H1 (cell line): Measurements from ENCODE around the gene MSI2. TPM values are rescaled to one million over a fixed set of nuclear protein-coding genes. Genes with fewer than 3 reads are reported as not detected.
A peak's percentile ranks its signal among the peaks of the same experiment; 100 is the strongest.

Experiments
- CTCF ChIA-PET: fragments of 300-600 bp; sonication (Branson Sonifier 250); formaldehyde crosslinking; loops from one replicate; lab custom pipeline; 2021; ENCODE audit not compliant: partially characterized antibody; lab: Charles Lee
- POLR2A ChIA-PET: fragments of 300-600 bp; sonication (Branson Sonifier 250); formaldehyde crosslinking; loops from one replicate; lab custom pipeline; 2021; ENCODE audit warnings: inconsistent platforms; ENCODE audit not compliant: partially characterized antibody; lab: Charles Lee
- DNase-seq, 2 experiments: peaks; one replicate each; pipeline versions ENCODE4 v3.0.0 to v3.0.0-alpha.2; 2010 to 2022; ENCODE audit warnings: low spot score in 2 of 2, low read depth in 1 of 2, mixed read lengths in 1 of 2
- FAIRE-seq: peaks from 2 replicates; lab custom pipeline; 2011; peaks lifted over from hg19 to GRCh38; lab: Jason Lieb, UNC
- H2AFZ ChIP-seq: 2 replicates; pipeline ENCODE4 v1.8.1; 2012; ENCODE audit warnings: low read length, inconsistent platforms
- H2AK5ac ChIP-seq: 2 replicates; pipeline ENCODE4 v1.6.1; 2013; ENCODE audit warnings: low read depth, low read length
- H2BK120ac ChIP-seq: replicated peaks from 2 replicates; pipeline ENCODE3; 2013; ENCODE audit warnings: low read depth, low read length, inconsistent platforms
- H2BK12ac ChIP-seq: 2 replicates; pipeline ENCODE4 v1.6.1; 2013; ENCODE audit warnings: low read depth, low read length
- H2BK15ac ChIP-seq: 2 replicates; pipeline ENCODE4 v1.6.1; 2013; ENCODE audit warnings: low read length
- H2BK20ac ChIP-seq: 2 replicates; pipeline ENCODE4 v1.6.1; 2013; ENCODE audit warnings: low read length
- H2BK5ac ChIP-seq: 2 replicates; pipeline ENCODE4 v1.6.1; 2013; ENCODE audit warnings: low read depth, low read length
- H3K14ac ChIP-seq: 2 replicates; pipeline ENCODE4 v1.6.1; 2013; ENCODE audit warnings: inconsistent platforms; ENCODE audit not compliant: insufficient read length
- H3K18ac ChIP-seq: 2 replicates; pipeline ENCODE4 v1.6.1; 2013; ENCODE audit warnings: low read length; ENCODE audit errors: extremely low read depth
- H3K23ac ChIP-seq: 2 replicates; pipeline ENCODE4 v1.6.1; 2013; ENCODE audit warnings: inconsistent platforms; ENCODE audit not compliant: insufficient read length
- H3K23me2 ChIP-seq: 2 replicates; pipeline ENCODE4 v1.6.1; 2013; ENCODE audit warnings: low read depth, low read length
- H3K27ac ChIP-seq: 2 replicates; pipeline ENCODE4 v1.6.1; 2011; ENCODE audit warnings: low read depth, low read length, inconsistent platforms
- H3K27me3 ChIP-seq, 4 experiments: replicated peaks in 1 of 4; 1 replicate in 1 of 4; 2 replicates in 3 of 4; pipeline versions ENCODE4 v1.6.1 to v1.8.1; 2011 to 2013; ENCODE audit warnings: low read length in 3 of 4, mild to moderate bottlenecking in 3 of 4, inconsistent platforms in 2 of 4, mixed read lengths in 2 of 4, moderate library complexity in 1 of 4; ENCODE audit not compliant: control insufficient read depth in 3 of 4, insufficient read depth in 3 of 4; ENCODE audit errors: extremely low read depth in 1 of 4
- H3K36me3 ChIP-seq, 4 experiments: 2 replicates each; pipeline versions ENCODE4 v1.6.1 to v1.8.1; 2011 to 2013; ENCODE audit warnings: mild to moderate bottlenecking in 4 of 4, low read length in 3 of 4, moderate library complexity in 2 of 4, control low read depth in 1 of 4, inconsistent platforms in 1 of 4; ENCODE audit not compliant: insufficient read depth in 4 of 4, control insufficient read depth in 2 of 4
- H3K4ac ChIP-seq: replicated peaks from 2 replicates; pipeline ENCODE3; 2013; ENCODE audit warnings: low read length, low read depth, mixed read lengths, inconsistent platforms; ENCODE audit not compliant: insufficient read length
- H3K4me1 ChIP-seq, 4 experiments: replicated peaks in 1 of 4; 1 replicate in 1 of 4; 2 replicates in 3 of 4; pipeline versions ENCODE4 v1.6.1 to v1.8.1; 2011 to 2013; ENCODE audit warnings: low read length in 3 of 4, inconsistent platforms in 2 of 4, mixed read lengths in 1 of 4; ENCODE audit not compliant: insufficient read depth in 4 of 4, control insufficient read depth in 3 of 4
- H3K4me2 ChIP-seq, 2 experiments: 2 replicates each; pipeline versions ENCODE4 v1.6.1 to v1.8.1; 2011 to 2013; ENCODE audit warnings: low read depth in 2 of 2, low read length in 2 of 2, control low read depth in 1 of 2, inconsistent platforms in 1 of 2, mild to moderate bottlenecking in 1 of 2; ENCODE audit not compliant: insufficient read depth in 1 of 2
- H3K4me3 ChIP-seq, 4 experiments: fragments of 200-600, 300-600 bp in 1 of 4; sonication (generic), shearing (Covaris generic), sonication (Bioruptor Twin) in 1 of 4; 2 replicates each; pipeline versions ENCODE4 v1.5.1 to v1.8.1; 2011 to 2016; ENCODE audit warnings: low read length in 4 of 4, low read depth in 3 of 4, control low read depth in 2 of 4, inconsistent platforms in 2 of 4, mild to moderate bottlenecking in 2 of 4, mixed read lengths in 1 of 4, moderate library complexity in 1 of 4; ENCODE audit not compliant: insufficient read depth in 2 of 4; ENCODE audit errors: extremely low read depth in 1 of 4
- H3K56ac ChIP-seq: replicated peaks from 2 replicates; pipeline ENCODE3; 2013; ENCODE audit warnings: low read depth, mild to moderate bottlenecking, mixed read lengths, low read length, inconsistent platforms; ENCODE audit not compliant: insufficient read length
- H3K79me1 ChIP-seq: 2 replicates; pipeline ENCODE4 v1.6.1; 2013; ENCODE audit warnings: low read depth, low read length, control low read depth
- H3K79me2 ChIP-seq, 2 experiments: 2 replicates each; pipeline versions ENCODE4 v1.6.1 to v1.8.1; 2012 to 2013; ENCODE audit warnings: low read length in 2 of 2, mild to moderate bottlenecking in 2 of 2, inconsistent platforms in 1 of 2; ENCODE audit not compliant: insufficient read depth in 2 of 2, control insufficient read depth in 1 of 2
- H3K9ac ChIP-seq, 4 experiments: replicated peaks in 1 of 4; 1 replicate in 1 of 4; 2 replicates in 3 of 4; pipeline versions ENCODE4 v1.6.1 to v1.8.1; 2011 to 2013; ENCODE audit warnings: low read depth in 3 of 4, low read length in 3 of 4, control low read depth in 2 of 4, mild to moderate bottlenecking in 2 of 4, moderate library complexity in 2 of 4, inconsistent platforms in 1 of 4; ENCODE audit errors: extremely low read depth in 1 of 4
- H3K9me3 ChIP-seq, 2 experiments: 2 replicates each; pipeline versions ENCODE4 v1.6.1 to v1.8.1; 2012 to 2013; ENCODE audit warnings: mild to moderate bottlenecking in 2 of 2, moderate library complexity in 2 of 2, control low read depth in 1 of 2, inconsistent platforms in 1 of 2, low read depth in 1 of 2, low read length in 1 of 2, mixed read lengths in 1 of 2; ENCODE audit not compliant: insufficient read depth in 2 of 2
- H4K20me1 ChIP-seq, 2 experiments: replicated peaks in 1 of 2; 2 replicates each; pipeline versions ENCODE3 to v1.8.1; 2011 to 2013; ENCODE audit warnings: inconsistent platforms in 2 of 2, low read length in 2 of 2, mild to moderate bottlenecking in 1 of 2; ENCODE audit not compliant: insufficient read depth in 2 of 2, control insufficient read depth in 1 of 2
- H4K5ac ChIP-seq: 2 replicates; pipeline ENCODE4 v1.6.1; 2013; ENCODE audit warnings: low read length, low read depth, mixed read lengths, inconsistent platforms; ENCODE audit not compliant: insufficient read length
- H4K8ac ChIP-seq: 2 replicates; pipeline ENCODE4 v1.8.0; 2013; ENCODE audit warnings: mild to moderate bottlenecking, moderate library complexity, low read length, inconsistent platforms; ENCODE audit not compliant: insufficient read depth; ENCODE audit errors: extremely low read depth
- H4K91ac ChIP-seq: replicated peaks from 2 replicates; pipeline ENCODE3; 2013; ENCODE audit warnings: low read length, mixed read lengths, inconsistent platforms; ENCODE audit not compliant: insufficient read length
- KDM4A ChIP-seq: IDR thresholded peaks from one replicate; pipeline ENCODE4 v1.7.1; 2012; ENCODE audit warnings: low read depth, mild to moderate bottlenecking, moderate library complexity, low read length, inconsistent platforms; ENCODE audit not compliant: severe bottlenecking
- WGBS, 2 experiments: shearing (Covaris generic) in 1 of 2; methylation state at CpG; one replicate each; pipeline versions ENCODE4 v1.1.6 to v1.1.7; 2013 to 2015; ENCODE audit warnings: low lambda C conversion rate in 2 of 2, mixed read lengths in 2 of 2, inconsistent platforms in 1 of 2, low coverage in 1 of 2, missing lambda C conversion rate in 1 of 2; ENCODE audit not compliant: insufficient replicate concordance in 2 of 2, insufficient coverage in 1 of 2, insufficient read length in 1 of 2; ENCODE audit errors: extremely low coverage in 1 of 2, missing lambda C conversion rate in 1 of 2; 5-methylcytosine and 5-hydroxymethylcytosine counted together
- polyA plus RNA-seq, 7 experiments: library from polyadenylated mRNA; depleted of rRNA in 3 of 7; stranded (reverse) in 5 of 7; unstranded in 2 of 7; fragments of >200 nt in 5 of 7; fragments of 200-250 nt in 2 of 7; gene quantifications; 1 replicate in 5 of 7; 2 replicates in 1 of 7; 4 replicates in 1 of 7; pipeline versions ENCODE4 v1.2.1 to v1.2.3, GENCODE V29; 2011 to 2013; ENCODE audit warnings: missing spikeins in 2 of 7, mixed read lengths in 2 of 7
- total RNA-seq: library from RNA; stranded (reverse); fragmentation: NEBNext Ultra II Directional; extraction: Animal tissue kit (Norgen Biotek cat#: 25700); gene quantifications from 2 replicates; pipeline ENCODE4 v1.2.1, GENCODE V29; 2021
- TF ChIP-seq, protein P1 (sequence below): IDR thresholded peaks from 2 replicates; pipeline ENCODE4 v1.6.1; 2012; ENCODE audit warnings: inconsistent platforms

MSI2 gene
- total and polyA plus RNA-seq, 2 of the 8 experiments (the other 6 are each of a cell fraction or from before 2014, with no cell fraction given): 36.7 to 80.6 TPM

DNA sequence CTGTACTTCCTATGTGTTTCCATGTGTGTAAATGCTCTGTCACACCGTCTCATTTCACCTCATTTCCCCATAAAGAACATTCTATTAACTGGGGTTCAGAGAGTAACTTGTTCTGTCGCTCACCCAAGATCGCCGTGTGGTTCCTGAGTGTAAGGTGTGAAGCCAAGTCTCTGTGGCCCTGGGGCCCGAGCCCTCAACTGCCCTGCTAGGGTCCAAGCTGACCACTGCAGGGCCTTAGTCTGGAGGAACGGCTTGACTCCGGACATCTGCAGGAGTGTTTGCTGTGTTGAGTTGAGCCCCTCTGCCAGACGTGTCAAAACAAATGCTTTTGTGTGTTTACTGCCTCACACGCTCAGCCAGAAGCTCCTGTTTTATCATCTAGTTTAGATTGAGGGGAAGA, 244.7 kb downstream of the MSI2 start:
- H3K27me3 ChIP-seq: no peaks in the 10 kb centered on the region
- TF ChIP-seq KDM4A: no peak
- TF ChIP-seq, protein P1, sequence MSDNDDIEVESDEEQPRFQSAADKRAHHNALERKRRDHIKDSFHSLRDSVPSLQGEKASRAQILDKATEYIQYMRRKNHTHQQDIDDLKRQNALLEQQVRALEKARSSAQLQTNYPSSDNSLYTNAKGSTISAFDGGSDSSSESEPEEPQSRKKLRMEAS: peak; percentile 10; the same call in 1 of the 2 replicates
- no peaks in the 10 kb centered on the region for H3K36me3 ChIP-seq
- no peak for FAIRE-seq
- H2BK5ac ChIP-seq: no peak overlapping the region
- peaks cover 0 to 15% of the 10 kb centered on the region in 2 experiments; a peak in 1 of 4 replicates for H3K79me2 ChIP-seq
- peaks cover 0 to 1% of the 10 kb centered on the region in 2 experiments for H4K20me1 ChIP-seq
- no peak overlapping the region for H4K5ac ChIP-seq
- H2BK12ac ChIP-seq: no peak overlapping the region
- H3K9me3 ChIP-seq: no peaks in the 10 kb centered on the region
- no peaks in the 10 kb centered on the region for H3K23me2 ChIP-seq
- H3K56ac ChIP-seq: no peak overlapping the region
- H3K4me1 ChIP-seq: peaks cover 3 to 6% (median 5%) of the 10 kb centered on the region in 4 experiments; a peak in 5 of 7 replicates
- no peak overlapping the region for H3K18ac ChIP-seq
- CTCF ChIA-PET: interaction anchor here (1.4 to 2.9 kb wide), 2 partner anchors 15 to 31 kb away, joined by 3 to 14 read pairs; no protein-coding TSS in a partner anchor
- no peak overlapping the region for H4K8ac ChIP-seq
- H3K14ac ChIP-seq: no peak overlapping the region
- H3K4me3 ChIP-seq: no peak overlapping the region
- H4K91ac ChIP-seq: no peak overlapping the region
- no peak overlapping the region for H3K4ac ChIP-seq
- H2AFZ ChIP-seq: no peak overlapping the region
- H2BK20ac ChIP-seq: no peak overlapping the region
- H2BK15ac ChIP-seq: no peak overlapping the region
- POLR2A ChIA-PET: interaction anchor here (0.7 kb wide), 1 partner anchor 122 kb away, joined by 3 read pairs; no protein-coding TSS in a partner anchor
- H2AK5ac ChIP-seq: no peak overlapping the region
- 88% methylated on average over 9 of the region's 9 CpGs; no CpG with 5 or more reads in 1 of the 2 experiments for WGBS, 2 experiments
- H3K23ac ChIP-seq: no peak overlapping the region
- H3K79me1 ChIP-seq: peaks cover 3% of the 10 kb centered on the region
- no peak for DNase-seq
- no peak overlapping the region for H3K9ac ChIP-seq
- no peak overlapping the region for H3K4me2 ChIP-seq
- H2BK120ac ChIP-seq: no peak overlapping the region
- H3K27ac ChIP-seq: no peak overlapping the region
